ENCODE measurements around the gene ZNF506.

DNA sequence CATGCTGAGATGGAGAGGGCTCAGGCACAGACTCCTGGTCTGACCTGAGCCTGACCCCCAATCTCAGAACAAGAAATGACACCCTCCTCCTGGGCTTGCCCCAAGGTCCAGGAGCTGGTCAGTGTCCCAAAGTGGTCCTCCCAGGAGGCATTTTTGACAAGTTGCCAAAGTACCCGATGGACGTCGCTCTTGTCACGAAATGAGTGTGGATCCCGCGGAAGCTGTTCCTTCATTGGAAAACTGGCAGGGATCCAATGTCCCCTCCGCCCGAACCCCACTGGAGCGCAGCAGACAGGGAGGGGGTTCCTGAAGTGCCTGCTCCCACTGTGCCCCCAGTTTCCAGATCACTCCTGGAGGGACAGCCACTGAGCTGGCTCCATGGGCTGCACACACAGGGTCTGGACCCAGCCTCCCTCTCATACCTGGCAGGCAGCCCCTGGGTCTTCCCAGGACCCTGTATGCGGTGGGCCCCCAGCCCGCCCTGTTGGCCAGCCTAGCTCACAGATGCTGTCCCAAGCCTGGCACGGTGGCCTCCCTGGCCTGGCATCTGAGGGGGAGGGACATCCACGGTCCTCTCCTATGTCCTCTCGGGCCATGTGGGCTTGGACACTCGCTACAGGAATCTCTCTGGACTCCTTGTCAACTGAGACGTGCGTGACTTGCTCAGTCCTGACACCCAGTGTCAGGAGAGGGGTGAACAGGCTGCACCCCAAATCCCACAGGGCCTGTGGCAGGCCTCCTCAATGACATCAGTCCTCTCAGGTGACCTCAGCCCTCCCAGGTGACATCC, 75.9 kb downstream of the ZNF506 start:
- TF ChIP-seq, protein P1, sequence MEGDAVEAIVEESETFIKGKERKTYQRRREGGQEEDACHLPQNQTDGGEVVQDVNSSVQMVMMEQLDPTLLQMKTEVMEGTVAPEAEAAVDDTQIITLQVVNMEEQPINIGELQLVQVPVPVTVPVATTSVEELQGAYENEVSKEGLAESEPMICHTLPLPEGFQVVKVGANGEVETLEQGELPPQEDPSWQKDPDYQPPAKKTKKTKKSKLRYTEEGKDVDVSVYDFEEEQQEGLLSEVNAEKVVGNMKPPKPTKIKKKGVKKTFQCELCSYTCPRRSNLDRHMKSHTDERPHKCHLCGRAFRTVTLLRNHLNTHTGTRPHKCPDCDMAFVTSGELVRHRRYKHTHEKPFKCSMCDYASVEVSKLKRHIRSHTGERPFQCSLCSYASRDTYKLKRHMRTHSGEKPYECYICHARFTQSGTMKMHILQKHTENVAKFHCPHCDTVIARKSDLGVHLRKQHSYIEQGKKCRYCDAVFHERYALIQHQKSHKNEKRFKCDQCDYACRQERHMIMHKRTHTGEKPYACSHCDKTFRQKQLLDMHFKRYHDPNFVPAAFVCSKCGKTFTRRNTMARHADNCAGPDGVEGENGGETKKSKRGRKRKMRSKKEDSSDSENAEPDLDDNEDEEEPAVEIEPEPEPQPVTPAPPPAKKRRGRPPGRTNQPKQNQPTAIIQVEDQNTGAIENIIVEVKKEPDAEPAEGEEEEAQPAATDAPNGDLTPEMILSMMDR (IDR thresholded peaks at IDR 0.05) = no peak
- TF ChIP-seq POLR2A (IDR thresholded peaks at IDR 0.05) (no peak), EP300 (IDR thresholded peaks at IDR 0.05) (no peak)
